ENCODE results near the gene AP1M2.

DNA sequence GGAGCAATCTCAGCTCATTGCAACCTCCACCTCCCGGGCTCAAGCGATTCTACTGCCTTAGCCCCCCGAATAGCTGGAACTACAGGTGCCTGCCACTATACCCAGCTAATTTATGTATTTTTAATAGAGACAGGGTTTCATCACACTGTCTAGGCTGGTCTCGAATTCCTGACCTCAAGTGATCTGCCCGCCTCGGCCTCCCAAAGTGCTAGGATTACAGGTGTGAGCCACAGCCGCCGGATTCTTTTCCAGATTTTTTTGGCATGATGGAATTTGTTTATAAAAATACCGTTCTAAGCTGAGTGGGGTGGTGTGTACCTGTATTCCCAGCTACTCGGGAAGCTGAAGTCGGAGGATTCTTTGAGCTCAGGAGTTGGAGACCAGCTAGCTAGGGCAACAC lies 49.4 kb downstream of the AP1M2 start:
- TF ChIP-seq, protein P1, sequence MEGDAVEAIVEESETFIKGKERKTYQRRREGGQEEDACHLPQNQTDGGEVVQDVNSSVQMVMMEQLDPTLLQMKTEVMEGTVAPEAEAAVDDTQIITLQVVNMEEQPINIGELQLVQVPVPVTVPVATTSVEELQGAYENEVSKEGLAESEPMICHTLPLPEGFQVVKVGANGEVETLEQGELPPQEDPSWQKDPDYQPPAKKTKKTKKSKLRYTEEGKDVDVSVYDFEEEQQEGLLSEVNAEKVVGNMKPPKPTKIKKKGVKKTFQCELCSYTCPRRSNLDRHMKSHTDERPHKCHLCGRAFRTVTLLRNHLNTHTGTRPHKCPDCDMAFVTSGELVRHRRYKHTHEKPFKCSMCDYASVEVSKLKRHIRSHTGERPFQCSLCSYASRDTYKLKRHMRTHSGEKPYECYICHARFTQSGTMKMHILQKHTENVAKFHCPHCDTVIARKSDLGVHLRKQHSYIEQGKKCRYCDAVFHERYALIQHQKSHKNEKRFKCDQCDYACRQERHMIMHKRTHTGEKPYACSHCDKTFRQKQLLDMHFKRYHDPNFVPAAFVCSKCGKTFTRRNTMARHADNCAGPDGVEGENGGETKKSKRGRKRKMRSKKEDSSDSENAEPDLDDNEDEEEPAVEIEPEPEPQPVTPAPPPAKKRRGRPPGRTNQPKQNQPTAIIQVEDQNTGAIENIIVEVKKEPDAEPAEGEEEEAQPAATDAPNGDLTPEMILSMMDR (conservative IDR thresholded peaks at IDR 0.05; ENCODE audit: low read depth, low read length) = no peak
- no peak for TF ChIP-seq EZH2 (IDR thresholded peaks at IDR 0.05; ENCODE audit: borderline replicate concordance, low read depth, low read length, poor library complexity, severe bottlenecking)
